Stimulated activated CD4-positive, alpha-beta T cell treated with anti-CD3 and anti-CD28 coated beads, Interleukin-4, amount 100 ng/mL, for 4 hours (primary cell): Measurements from ENCODE around the gene PNMA8B.

Experiments
- DNase-seq, 2 experiments: peaks; one replicate each; pipeline ENCODE4 v3.0.0-alpha.2; 2020

PNMA8B gene

DNA sequence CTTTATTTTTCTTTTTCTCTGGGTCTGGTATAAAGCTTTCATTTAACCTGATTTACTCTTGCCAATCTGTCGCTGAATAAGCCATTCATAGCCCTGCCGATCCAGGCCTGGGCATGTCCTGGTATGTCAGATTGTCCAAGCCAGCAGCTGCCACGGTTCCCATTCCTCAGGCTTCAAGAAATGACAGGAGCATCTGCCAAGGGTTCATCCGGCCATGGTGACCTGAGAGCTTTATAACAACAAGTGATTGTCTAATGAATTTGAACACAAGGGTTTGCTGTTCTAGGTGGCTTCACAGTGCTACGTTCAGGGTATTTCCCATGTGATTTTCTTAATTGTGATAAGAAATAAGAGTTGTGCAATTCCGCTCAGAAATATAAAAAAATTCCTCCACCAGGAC, 44.3 kb downstream of the PNMA8B start:
- no peak for DNase-seq

DNA sequence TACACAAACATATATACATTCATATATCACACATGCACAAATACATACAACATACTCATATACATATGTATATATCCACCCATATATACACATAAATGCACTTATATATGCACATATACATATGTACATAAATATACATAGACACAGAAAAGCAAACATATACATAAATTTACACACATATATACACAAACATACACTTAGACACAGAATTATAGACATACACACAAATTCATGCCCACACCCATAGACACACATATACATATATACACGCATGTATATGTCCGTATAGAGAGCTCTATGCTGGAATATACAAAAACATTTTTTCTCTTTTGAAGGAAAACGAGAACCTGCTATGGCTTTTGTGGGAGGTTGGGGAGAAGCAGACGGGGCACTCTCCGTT, 44.9 kb downstream of the PNMA8B start:
- no peak for DNase-seq

DNA sequence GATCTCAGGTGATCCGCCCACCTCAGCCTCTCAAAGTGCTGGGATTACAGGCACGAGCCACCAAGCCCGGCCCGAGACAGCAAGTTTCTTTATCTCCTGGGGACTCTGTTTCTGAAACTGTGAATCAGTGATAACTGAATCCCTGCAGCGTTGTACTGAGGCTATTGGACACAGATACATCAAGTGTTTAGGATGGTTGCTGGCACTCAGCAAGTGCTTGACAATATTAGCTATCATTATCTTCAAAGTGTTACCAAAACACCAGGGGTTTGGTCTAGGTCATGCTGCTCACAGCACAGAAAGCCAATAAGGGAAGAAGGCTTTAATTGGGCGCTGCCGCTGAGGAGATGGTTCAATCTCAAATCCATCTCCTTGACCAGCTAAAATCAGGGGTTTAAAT, 46.4 kb downstream of the PNMA8B start:
- DNase-seq: no peak

DNA sequence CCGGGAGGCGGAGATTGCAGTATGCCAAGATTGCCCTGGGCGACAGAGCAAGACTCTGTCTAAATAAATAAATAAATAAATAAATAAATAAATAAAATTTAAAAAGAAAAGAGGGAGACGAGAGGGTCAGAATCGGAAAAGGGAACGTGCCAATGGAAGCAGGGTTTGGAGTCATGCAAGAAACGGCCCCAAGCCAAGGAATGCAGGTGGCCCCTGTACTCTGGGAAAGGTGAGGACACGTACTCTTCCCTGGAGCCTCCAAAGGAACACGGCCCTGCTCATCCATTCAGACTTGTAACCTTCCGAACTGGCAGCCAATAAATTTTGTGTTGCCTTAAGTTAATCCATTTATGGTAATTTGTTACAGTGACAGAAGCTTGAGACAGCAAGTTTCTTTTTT, 47.1 kb downstream of the PNMA8B start:
- no peak for DNase-seq

DNA sequence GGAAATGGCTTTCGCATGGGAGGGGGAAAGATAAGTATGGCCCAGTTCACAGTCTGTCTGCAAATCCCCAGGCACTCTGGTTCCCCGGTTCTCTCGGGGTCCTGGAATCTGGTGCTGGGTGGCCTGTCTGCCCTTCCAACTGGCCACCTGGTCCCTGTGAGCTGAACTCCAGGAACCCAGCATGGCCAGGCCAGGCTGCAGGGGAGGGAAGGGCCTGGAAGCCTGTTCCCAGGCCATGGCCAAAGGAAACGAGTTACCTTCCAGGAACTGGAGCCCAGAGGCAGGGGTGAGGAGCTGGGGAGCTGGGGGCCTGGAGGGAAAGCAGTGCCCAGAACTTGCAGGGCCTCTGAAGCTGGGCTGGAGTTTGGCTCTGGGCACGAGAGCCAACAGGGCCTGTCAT, 47.8 kb downstream of the PNMA8B start:
- no peak for DNase-seq

DNA sequence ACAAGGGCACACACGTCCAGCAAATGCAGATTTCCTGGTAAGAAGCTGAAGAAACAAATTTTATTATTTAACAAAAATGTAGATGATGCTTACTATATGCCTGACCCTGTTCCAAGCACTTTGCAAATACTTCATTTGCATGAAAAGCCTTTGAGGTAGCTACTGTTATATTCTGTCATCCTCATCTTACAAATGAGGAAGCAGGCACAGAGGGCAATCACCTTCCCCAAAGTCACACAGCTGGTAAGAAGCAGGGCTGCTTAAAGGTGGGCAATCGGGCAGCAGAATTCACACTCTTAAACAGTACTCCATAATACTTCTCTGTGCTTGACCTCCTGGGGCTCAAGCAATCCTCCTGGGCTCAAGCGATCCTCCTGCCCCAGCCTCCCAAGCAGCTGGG, 48.7 kb downstream of the PNMA8B start:
- DNase-seq: no peak

DNA sequence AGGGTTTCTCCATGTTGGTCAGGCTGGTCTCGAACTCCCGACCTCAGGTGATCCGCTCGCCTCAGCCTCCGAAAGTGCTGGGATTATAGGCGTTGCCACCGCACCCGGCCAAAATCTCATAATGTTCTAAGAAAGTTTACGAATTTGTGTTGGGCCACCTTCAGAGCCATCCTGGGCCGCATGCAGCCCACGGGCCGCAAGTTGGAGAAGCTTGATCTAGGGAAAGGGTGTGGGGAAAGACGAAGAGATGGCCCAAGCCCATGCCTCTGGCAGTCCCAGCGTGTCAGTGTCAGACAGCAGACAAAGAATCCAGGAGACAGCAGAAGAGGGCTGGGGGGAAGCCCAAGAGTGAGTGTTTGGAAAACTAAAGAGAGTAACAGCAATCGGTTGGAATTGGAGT, 49.6 kb downstream of the PNMA8B start:
- no peak for DNase-seq

DNA sequence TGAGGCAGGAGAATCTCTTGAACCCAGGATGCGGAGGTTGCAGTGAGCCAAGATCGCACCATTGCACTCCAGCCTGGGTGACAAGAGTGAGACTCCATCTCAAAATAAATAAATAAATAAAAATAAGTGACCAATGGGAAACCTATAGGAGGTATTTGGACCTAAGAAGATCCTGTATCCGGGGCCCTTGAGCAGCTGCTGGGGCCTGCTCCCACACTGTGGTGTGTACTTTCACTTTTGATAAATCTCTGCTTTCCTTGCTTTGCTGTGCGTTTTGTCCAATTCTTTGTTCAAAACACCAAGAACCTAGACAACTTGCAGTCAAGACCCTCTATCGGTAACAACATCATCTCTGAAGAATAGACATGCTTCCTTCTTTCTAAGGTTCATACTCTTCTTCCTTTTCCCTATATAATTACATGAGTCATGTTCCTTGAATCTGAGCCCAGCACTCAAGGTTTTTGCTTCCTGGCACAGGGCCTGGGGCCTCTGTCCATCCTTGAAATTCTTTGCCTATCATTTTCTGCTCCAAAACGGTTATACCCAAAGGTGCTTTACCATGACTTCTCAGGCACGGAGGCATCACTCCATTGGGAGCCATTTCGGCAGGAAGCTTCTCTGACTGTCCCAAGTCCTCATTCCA, 52.7 kb downstream of the PNMA8B start:
- DNase-seq: no peak

DNA sequence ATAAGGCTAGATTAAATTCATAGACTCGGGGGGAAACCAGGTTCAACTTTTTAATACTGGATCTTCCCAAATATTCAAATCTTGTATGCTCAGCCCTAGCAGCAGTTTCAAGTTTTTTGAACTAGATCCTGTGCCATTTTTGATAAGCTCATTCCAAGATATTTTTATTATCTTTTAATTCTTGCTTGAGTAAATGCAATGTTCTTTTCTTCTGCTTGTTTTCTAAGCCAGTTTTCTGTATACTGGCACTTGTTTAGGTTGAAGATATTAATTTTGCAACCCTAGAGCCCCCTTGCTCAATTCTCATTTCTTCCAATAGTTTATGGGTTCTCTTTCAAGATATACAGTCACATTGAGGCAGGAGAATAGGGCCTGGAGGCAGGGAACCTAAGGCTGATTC, 53.8 kb downstream of the PNMA8B start:
- DNase-seq: no peak
